ENCODE results near the gene IFI27L1.

The IFI27L1 gene

DNA sequence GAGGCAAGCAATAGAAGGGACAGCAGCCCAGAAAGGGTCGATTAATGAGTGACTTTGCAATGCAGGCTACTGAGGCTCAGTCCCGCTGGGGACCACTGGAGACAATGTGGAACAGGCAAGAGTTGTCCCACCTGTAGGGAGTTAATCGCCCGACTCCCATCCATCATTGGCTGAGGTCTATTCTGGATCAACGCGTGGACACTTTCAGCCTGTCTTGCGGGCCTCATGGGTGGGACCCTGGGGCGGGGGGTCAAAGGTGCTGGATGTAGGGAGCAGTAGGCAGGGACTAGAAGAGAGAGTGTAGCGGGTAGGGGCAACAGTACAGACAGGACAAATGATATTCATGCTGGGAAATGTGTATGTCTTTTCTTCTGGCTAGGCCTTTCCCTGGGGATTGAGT is 42.2 kb downstream of the IFI27L1 start:
- Histone ChIP-seq H3K27me3 (ENCODE audit: insufficient read depth, low read length) (no peaks in the 10 kb centered on the region), H3K9ac (ENCODE audit: low read length) (no peak overlapping the region), H3K9me3 (ENCODE audit: insufficient read depth, low read depth, low read length) (peaks cover 3% of the 10 kb centered on the region), H4K12ac (ENCODE audit: low read depth, low read length) (no peak overlapping the region), H3K27ac (ENCODE audit: low read depth, low read length) (no peak overlapping the region), H2BK5ac (ENCODE audit: low read depth, low read length, poor library complexity) (no peak overlapping the region), H3K79me2 (ENCODE audit: control insufficient read depth, insufficient read depth, low read length, poor library complexity) (no peaks in the 10 kb centered on the region), H3K4me3 (ENCODE audit: low read depth, low read length) (no peak overlapping the region), H2AFZ (ENCODE audit: insufficient read depth, low read length, poor library complexity) (no peak overlapping the region), H2BK120ac (ENCODE audit: insufficient read depth, low read length, poor library complexity) (no peak overlapping the region), H3K14ac (ENCODE audit: low read length) (no peak overlapping the region), H4K8ac (ENCODE audit: low read depth, low read length) (no peak overlapping the region), H3K36me3 (ENCODE audit: control insufficient read depth in 1 of 2, insufficient read depth in 2 of 2, low read length in 2 of 2) (no peaks in the 10 kb centered on the region), H3K79me1 (ENCODE audit: low read length) (no peaks in the 10 kb centered on the region), H2BK12ac (ENCODE audit: low read length) (no peak overlapping the region), H3K18ac (ENCODE audit: low read length) (no peak overlapping the region), H2AK5ac (ENCODE audit: low read length) (no peak overlapping the region), H4K91ac (ENCODE audit: low read depth, low read length) (no peak overlapping the region), H3K4me2 (ENCODE audit: low read length) (no peak overlapping the region), H3K23ac (ENCODE audit: low read length) (no peak overlapping the region), H3K4ac (ENCODE audit: low read depth, low read length) (no peak overlapping the region), H3K4me1 (ENCODE audit: control insufficient read depth in 1 of 2, insufficient read depth in 2 of 2, low read length in 2 of 2) (no peaks in the 10 kb centered on the region)
- no peak for DNase-seq
- no CpG with 5 or more reads among the region's 9 CpGs for WGBS (ENCODE audit: extremely low coverage, insufficient coverage, insufficient read length)

DNA sequence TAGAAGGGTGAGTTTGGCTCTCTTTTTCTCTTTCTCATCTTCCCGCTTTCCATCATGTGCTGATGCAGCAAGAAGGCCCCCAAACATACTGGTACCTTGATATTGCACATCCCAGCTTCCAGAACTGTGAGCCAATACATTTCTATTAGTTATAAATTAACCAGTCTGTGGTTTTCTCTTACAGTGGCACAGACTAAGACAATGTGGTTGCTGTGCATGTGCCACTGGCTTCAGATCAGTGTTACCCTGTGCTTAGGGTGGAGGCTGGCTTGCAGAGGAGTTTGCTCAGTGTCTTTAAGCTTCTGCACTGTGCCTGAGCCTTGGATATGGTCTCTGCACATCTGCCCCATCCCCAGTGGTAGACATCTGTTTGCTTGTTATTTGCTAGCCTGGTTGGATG is 42.8 kb downstream of the IFI27L1 start:
- H3K79me1 ChIP-seq (ENCODE audit: low read length): no peaks in the 10 kb centered on the region
- peaks cover 3% of the 10 kb centered on the region for H3K9me3 ChIP-seq (ENCODE audit: insufficient read depth, low read depth, low read length)
- no peak overlapping the region for H4K91ac ChIP-seq (ENCODE audit: low read depth, low read length)
- no peak overlapping the region for H3K14ac ChIP-seq (ENCODE audit: low read length)
- no peak overlapping the region for H2BK120ac ChIP-seq (ENCODE audit: insufficient read depth, low read length, poor library complexity)
- H2BK5ac ChIP-seq (ENCODE audit: low read depth, low read length, poor library complexity): no peak overlapping the region
- no peaks in the 10 kb centered on the region for H3K4me1 ChIP-seq (ENCODE audit: control insufficient read depth in 1 of 2, insufficient read depth in 2 of 2, low read length in 2 of 2)
- no peak overlapping the region for H3K23ac ChIP-seq (ENCODE audit: low read length)
- no peaks in the 10 kb centered on the region for H3K27me3 ChIP-seq (ENCODE audit: insufficient read depth, low read length)
- H3K4ac ChIP-seq (ENCODE audit: low read depth, low read length): no peak overlapping the region
- no peak overlapping the region for H3K4me2 ChIP-seq (ENCODE audit: low read length)
- no peak overlapping the region for H3K18ac ChIP-seq (ENCODE audit: low read length)
- H3K4me3 ChIP-seq (ENCODE audit: low read depth, low read length): no peak overlapping the region
- H3K36me3 ChIP-seq (ENCODE audit: control insufficient read depth in 1 of 2, insufficient read depth in 2 of 2, low read length in 2 of 2): no peaks in the 10 kb centered on the region
- H3K27ac ChIP-seq (ENCODE audit: low read depth, low read length): no peak overlapping the region
- no peak overlapping the region for H2AFZ ChIP-seq (ENCODE audit: insufficient read depth, low read length, poor library complexity)
- H3K9ac ChIP-seq (ENCODE audit: low read length): no peak overlapping the region
- no peak for DNase-seq
- H4K12ac ChIP-seq (ENCODE audit: low read depth, low read length): no peak overlapping the region
- H4K8ac ChIP-seq (ENCODE audit: low read depth, low read length): no peak overlapping the region
- H3K79me2 ChIP-seq (ENCODE audit: control insufficient read depth, insufficient read depth, low read length, poor library complexity): no peaks in the 10 kb centered on the region
- no peak overlapping the region for H2AK5ac ChIP-seq (ENCODE audit: low read length)
- no peak overlapping the region for H2BK12ac ChIP-seq (ENCODE audit: low read length)
- no CpG with 5 or more reads among the region's 1 CpG for WGBS (ENCODE audit: extremely low coverage, insufficient coverage, insufficient read length)

DNA sequence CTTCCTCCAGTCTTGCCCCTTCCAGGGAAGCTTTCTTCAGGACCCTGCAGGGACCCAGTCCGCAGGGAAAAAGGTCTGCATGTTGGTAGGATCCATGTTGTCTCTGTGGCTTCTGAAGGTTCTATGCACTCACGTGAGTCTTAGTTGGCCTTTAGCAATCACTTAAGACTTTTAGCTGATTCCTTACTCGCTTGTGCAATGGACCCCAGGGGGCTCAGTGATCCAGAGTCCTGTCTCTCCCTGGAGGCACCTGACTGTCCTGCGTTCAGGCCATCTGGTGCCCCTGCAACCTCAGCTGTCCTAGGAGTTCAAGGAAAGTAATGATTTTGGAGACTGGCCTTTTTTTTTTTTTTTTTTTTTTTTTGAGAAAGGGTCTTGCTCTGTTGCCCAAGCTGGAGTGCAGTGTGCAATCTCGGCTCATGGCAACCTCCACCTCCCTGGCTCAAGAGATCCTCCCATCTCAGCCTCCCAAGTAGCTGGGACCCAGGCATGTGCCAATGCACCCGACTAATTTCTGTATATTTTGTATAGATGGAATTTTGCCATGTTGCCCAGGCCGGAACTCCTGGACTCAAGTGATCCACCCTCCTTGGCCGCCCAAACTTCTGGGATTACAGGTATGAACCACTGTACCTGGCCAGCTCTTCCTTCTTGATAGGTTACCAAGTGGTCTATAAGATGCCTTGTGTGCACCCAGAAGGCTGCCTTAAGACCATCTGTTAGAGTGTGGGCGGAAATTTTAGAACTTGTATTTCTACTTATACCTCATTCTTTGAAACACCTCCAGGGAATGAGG is 43.7 kb downstream of the IFI27L1 start:
- Histone ChIP-seq H2BK12ac (ENCODE audit: low read length) (no peak overlapping the region), H2BK5ac (ENCODE audit: low read depth, low read length, poor library complexity) (no peak overlapping the region), H4K12ac (ENCODE audit: low read depth, low read length) (no peak overlapping the region), H3K36me3 (ENCODE audit: control insufficient read depth in 1 of 2, insufficient read depth in 2 of 2, low read length in 2 of 2) (no peaks in the 10 kb centered on the region), H3K14ac (ENCODE audit: low read length) (no peak overlapping the region), H3K4me2 (ENCODE audit: low read length) (no peak overlapping the region), H2AFZ (ENCODE audit: insufficient read depth, low read length, poor library complexity) (no peak overlapping the region), H3K9ac (ENCODE audit: low read length) (no peak overlapping the region), H3K18ac (ENCODE audit: low read length) (no peak overlapping the region), H3K4ac (ENCODE audit: low read depth, low read length) (no peak overlapping the region), H3K27ac (ENCODE audit: low read depth, low read length) (no peak overlapping the region), H4K8ac (ENCODE audit: low read depth, low read length) (no peak overlapping the region), H3K79me2 (ENCODE audit: control insufficient read depth, insufficient read depth, low read length, poor library complexity) (no peaks in the 10 kb centered on the region), H3K4me3 (ENCODE audit: low read depth, low read length) (no peak overlapping the region), H3K79me1 (ENCODE audit: low read length) (no peaks in the 10 kb centered on the region), H2AK5ac (ENCODE audit: low read length) (no peak overlapping the region), H4K91ac (ENCODE audit: low read depth, low read length) (no peak overlapping the region), H3K4me1 (ENCODE audit: control insufficient read depth in 1 of 2, insufficient read depth in 2 of 2, low read length in 2 of 2) (no peaks in the 10 kb centered on the region), H2BK120ac (ENCODE audit: insufficient read depth, low read length, poor library complexity) (no peak overlapping the region), H3K23ac (ENCODE audit: low read length) (no peak overlapping the region), H3K9me3 (ENCODE audit: insufficient read depth, low read depth, low read length) (peaks cover 3% of the 10 kb centered on the region), H3K27me3 (ENCODE audit: insufficient read depth, low read length) (no peaks in the 10 kb centered on the region)
- no peak for DNase-seq
- WGBS (ENCODE audit: extremely low coverage, insufficient coverage, insufficient read length): no CpG with 5 or more reads among the region's 9 CpGs

DNA sequence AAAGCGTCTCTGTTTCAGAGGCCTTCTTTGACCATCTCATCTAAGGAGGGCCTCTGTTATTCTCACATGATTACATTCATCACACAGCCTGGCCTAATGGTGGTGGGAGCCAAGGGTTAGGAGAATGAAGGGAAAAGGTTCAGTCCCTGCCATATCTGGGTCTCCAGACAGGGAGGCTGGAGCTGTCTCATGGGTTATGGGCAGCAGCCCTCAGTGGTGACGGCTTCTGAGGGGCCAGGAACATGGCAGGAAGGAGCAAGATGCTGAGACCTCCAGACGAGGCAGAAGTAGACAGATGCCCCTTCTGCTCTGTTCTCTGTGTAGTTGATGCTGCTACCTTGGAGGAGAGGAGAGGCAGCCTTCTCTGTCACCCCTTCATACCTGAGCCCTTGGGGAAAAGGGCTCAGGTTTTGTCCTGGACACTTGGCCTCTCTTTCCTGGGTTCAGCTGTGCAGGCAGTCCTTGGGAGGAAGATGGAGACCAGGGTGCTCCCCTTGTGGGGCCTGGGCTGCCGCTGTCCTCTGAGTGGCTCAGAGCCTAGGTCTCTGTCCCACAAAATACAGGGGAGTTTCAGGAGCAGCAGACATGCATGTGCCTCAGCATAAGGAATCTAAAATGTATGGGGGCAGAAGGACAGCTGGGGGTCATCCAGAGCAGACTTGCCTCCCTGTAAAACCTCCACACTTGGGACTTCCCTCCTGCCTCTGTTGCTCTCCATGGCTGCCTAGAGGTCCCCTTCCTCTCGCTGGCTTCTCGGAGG is 44.7 kb downstream of the IFI27L1 start:
- H4K8ac ChIP-seq (ENCODE audit: low read depth, low read length): no peak overlapping the region
- no peak overlapping the region for H3K18ac ChIP-seq (ENCODE audit: low read length)
- H3K9me3 ChIP-seq (ENCODE audit: insufficient read depth, low read depth, low read length): no peaks in the 10 kb centered on the region
- no peak overlapping the region for H2AK5ac ChIP-seq (ENCODE audit: low read length)
- H3K14ac ChIP-seq (ENCODE audit: low read length): no peak overlapping the region
- H3K4me2 ChIP-seq (ENCODE audit: low read length): no peak overlapping the region
- H3K27ac ChIP-seq (ENCODE audit: low read depth, low read length): no peak overlapping the region
- no peak overlapping the region for H3K4ac ChIP-seq (ENCODE audit: low read depth, low read length)
- no peaks in the 10 kb centered on the region for H3K79me2 ChIP-seq (ENCODE audit: control insufficient read depth, insufficient read depth, low read length, poor library complexity)
- no peak overlapping the region for H3K4me3 ChIP-seq (ENCODE audit: low read depth, low read length)
- no peak overlapping the region for H2BK12ac ChIP-seq (ENCODE audit: low read length)
- H2BK120ac ChIP-seq (ENCODE audit: insufficient read depth, low read length, poor library complexity): no peak overlapping the region
- no peaks in the 10 kb centered on the region for H3K36me3 ChIP-seq (ENCODE audit: control insufficient read depth in 1 of 2, insufficient read depth in 2 of 2, low read length in 2 of 2)
- H4K91ac ChIP-seq (ENCODE audit: low read depth, low read length): no peak overlapping the region
- H4K12ac ChIP-seq (ENCODE audit: low read depth, low read length): no peak overlapping the region
- H2BK5ac ChIP-seq (ENCODE audit: low read depth, low read length, poor library complexity): no peak overlapping the region
- DNase-seq: no peak
- H3K79me1 ChIP-seq (ENCODE audit: low read length): no peaks in the 10 kb centered on the region
- no CpG with 5 or more reads among the region's 6 CpGs for WGBS (ENCODE audit: extremely low coverage, insufficient coverage, insufficient read length)
- H2AFZ ChIP-seq (ENCODE audit: insufficient read depth, low read length, poor library complexity): no peak overlapping the region
- no peak overlapping the region for H3K9ac ChIP-seq (ENCODE audit: low read length)
- no peak overlapping the region for H3K23ac ChIP-seq (ENCODE audit: low read length)
- no peaks in the 10 kb centered on the region for H3K27me3 ChIP-seq (ENCODE audit: insufficient read depth, low read length)
- no peaks in the 10 kb centered on the region for H3K4me1 ChIP-seq (ENCODE audit: control insufficient read depth in 1 of 2, insufficient read depth in 2 of 2, low read length in 2 of 2)

Data from trophoblast cell (in vitro differentiated cells and primary cell).